Fibroblast of mammary gland (primary cell): ENCODE measurements around the gene TBC1D2B.
A peak's percentile ranks its signal among the peaks of the same experiment; 100 is the strongest.
"Not testable (repeated sequence)": the region's sequence is repeated elsewhere in the genome, so short reads cannot be mapped to it uniquely, and the experiment has no call there.

ENCODE experiments used
- DNase-seq: peaks from one replicate; pipeline ENCODE4 v3.0.0-alpha.2; 2010; ENCODE audit warnings: low read depth
- H3K4me3 ChIP-seq: 2 replicates; pipeline ENCODE4 v1.5.1; 2011; ENCODE audit warnings: low read depth, mild to moderate bottlenecking, low read length, moderate library complexity; ENCODE audit not compliant: control insufficient read depth
- TF ChIP-seq, protein P1 (sequence below): conservative IDR thresholded peaks from 2 replicates; pipeline ENCODE4 v1.5.1; 2011; ENCODE audit warnings: low read depth, low read length, inconsistent platforms; ENCODE audit not compliant: control insufficient read depth, insufficient read depth

The TBC1D2B gene

DNA sequence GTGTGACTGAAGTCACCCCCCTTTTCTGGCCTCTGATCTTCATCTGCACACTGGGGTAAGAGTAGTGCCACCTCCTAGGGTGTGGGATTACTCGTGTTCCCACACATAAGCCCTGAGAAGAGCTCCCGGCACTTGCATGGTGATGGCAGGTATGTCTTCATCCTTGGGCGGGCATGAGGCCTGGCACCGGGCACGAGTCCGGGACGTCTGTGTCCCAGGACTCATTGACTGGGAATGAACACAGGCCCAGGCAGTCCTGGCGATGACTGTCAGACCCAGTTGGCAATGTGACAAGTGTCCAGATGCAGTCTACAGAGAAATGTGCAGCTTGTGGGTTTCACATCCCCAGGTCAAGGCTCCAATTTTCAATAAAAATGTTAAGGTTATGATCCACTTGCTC is 78.9 kb downstream of the TBC1D2B start:
- no peak for DNase-seq
- TF ChIP-seq, protein P1, sequence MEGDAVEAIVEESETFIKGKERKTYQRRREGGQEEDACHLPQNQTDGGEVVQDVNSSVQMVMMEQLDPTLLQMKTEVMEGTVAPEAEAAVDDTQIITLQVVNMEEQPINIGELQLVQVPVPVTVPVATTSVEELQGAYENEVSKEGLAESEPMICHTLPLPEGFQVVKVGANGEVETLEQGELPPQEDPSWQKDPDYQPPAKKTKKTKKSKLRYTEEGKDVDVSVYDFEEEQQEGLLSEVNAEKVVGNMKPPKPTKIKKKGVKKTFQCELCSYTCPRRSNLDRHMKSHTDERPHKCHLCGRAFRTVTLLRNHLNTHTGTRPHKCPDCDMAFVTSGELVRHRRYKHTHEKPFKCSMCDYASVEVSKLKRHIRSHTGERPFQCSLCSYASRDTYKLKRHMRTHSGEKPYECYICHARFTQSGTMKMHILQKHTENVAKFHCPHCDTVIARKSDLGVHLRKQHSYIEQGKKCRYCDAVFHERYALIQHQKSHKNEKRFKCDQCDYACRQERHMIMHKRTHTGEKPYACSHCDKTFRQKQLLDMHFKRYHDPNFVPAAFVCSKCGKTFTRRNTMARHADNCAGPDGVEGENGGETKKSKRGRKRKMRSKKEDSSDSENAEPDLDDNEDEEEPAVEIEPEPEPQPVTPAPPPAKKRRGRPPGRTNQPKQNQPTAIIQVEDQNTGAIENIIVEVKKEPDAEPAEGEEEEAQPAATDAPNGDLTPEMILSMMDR: no peak
- no peak overlapping the region for H3K4me3 ChIP-seq

DNA sequence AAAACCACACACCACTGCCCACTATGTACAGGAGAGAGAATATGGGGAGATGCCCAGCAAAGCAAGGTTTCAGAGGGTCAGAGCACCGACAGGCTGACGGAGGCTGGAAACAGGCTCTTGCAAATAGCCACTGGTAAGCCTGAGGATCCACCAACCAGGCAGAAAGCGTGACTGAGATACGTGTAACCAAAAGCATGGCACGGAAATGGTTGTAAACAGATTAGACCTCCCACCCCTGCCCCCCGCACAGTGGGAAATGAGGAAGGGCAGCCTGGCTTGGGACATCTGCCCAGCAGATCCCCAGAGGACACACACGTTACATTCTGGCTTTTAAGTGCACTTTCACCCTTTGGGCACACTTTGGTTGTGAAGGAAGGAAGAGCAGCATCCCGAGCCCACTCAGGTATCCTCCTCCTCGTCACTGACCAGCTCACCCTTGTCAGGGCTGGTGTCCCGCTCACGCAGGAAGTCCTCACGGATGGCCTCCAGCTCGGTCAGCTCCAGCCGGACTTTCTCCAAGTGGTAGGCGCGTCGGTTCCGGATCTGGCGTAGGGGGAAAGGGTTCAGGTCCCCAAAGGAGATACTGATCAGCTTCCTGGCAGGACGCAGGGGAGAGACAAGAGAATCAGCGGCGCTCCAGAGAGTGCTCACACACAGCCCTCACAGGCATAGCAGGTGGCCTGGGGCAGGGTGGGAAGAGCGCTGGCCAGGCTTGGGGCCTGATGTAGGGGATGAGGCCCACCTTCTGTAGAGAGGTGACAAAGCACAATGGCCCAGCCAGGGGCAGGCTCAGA is 79.6 kb downstream of the TBC1D2B start:
- not testable (repeated sequence) for DNase-seq, H3K4me3 ChIP-seq

DNA sequence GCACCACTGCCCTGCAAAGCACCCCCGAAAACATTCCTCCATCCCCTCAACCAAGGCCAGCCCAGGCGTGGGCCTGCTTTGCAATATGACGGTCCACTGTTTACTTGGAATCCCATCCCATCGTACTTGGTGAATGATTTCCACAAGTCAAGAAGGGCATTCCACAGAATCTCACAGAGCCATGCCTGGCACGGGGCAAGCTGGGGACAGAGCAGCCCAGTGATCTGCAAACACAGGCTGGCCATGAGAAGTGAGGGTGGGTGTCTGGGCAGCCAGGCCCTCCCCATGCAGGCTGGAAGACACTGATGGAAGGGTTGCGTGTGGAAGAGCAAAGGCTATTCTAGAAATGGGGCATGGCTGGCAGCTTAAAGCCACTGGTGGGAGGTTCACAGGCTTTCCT is 80.3 kb downstream of the TBC1D2B start:
- H3K4me3 ChIP-seq, DNase-seq: not testable (repeated sequence)

DNA sequence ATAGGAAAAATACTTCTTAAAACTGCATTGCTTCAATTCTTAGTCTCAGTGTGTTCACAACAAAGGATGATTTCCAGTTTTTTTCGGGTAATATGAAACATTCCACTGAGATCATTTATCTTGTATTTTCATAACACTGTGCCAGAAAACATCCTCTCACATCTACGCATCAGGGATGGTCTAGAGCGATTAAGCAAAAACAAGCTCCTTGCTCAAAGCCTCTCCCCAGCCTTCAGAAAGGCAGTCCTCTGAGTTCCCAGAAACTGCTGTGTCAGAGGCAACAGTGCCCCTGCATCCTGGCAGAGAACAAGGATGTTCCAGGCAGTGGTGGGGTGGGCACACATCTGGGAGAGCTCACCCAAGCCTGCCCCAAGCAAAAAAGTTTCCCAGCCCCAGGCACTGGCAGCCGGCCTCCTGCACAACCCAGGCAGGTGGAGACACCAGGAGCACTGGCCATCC is 80.8 kb downstream of the TBC1D2B start:
- DNase-seq: peak; percentile 21
- not testable (repeated sequence) for H3K4me3 ChIP-seq

DNA sequence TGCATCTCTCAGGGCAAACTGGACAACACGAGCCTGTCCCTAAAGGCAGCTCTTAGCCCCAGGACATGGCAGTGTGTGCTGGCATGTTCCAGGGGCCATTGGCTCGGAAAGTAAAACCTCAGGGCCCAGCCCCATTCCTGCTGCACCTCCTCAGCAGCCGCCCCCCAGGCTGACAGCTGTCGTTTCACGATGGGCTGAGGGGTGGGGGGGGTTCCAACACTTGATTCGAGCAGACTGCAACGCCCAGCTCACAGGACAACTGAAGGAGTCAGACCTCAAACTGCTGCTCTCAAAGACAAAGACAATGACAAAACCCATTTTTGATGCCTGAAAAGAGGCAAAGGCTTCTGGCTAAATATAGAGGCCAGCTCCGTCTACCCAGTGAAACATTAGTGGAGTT is 81.3 kb downstream of the TBC1D2B start:
- DNase-seq, H3K4me3 ChIP-seq: not testable (repeated sequence)

DNA sequence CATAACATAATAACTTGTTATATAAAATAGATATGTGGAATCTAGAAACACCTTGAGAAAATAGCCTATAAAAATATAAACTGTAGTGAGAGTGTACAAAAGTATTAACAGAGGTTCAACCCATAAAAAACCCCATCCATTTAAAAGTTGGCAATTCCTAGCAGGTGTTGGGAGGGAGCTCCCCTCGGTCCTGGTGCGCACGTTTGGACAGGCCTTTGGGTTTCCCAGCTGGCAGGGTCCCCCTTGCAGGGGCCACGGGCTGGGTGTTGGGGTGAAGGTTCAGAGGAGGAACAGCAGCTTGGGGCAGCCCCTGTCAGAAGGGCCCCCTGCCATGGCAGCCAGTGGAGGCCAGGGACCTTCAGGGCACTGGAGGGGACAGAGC is 82.0 kb downstream of the TBC1D2B start:
- not testable (repeated sequence) for DNase-seq, H3K4me3 ChIP-seq

DNA sequence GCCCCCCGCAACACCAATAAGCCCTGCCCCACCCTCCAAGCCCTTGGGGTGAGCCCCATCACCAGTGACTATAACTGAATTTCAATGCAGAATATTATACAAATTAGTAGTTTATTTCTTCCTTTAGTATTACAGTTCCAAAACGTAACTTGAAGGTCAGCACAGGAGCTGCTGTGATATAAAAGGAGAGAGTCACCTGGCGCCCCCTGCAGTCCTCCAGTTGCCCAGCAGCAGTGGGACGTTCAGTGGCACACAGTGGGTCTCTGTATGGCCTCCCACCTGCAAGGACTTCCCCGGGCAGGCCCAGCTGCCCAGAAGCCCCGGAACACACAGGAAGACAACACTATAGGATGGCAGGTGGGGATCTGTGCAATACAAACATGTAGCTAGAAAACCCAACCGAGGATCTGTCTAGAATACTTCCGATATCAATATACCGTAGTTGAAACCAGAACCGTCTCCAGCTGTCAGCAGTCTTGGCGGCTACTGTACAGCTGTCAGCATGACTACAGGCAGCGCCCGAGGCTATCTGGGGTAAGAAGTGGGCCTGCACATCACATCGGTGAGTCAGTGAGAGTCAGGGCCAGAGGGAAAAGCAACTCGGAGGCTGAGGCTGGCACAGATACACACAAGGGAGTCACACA is 82.5 kb downstream of the TBC1D2B start:
- TF ChIP-seq, protein P1: peak; percentile 4
- not testable (repeated sequence) for H3K4me3 ChIP-seq
- peak; percentile 85 for DNase-seq

DNA sequence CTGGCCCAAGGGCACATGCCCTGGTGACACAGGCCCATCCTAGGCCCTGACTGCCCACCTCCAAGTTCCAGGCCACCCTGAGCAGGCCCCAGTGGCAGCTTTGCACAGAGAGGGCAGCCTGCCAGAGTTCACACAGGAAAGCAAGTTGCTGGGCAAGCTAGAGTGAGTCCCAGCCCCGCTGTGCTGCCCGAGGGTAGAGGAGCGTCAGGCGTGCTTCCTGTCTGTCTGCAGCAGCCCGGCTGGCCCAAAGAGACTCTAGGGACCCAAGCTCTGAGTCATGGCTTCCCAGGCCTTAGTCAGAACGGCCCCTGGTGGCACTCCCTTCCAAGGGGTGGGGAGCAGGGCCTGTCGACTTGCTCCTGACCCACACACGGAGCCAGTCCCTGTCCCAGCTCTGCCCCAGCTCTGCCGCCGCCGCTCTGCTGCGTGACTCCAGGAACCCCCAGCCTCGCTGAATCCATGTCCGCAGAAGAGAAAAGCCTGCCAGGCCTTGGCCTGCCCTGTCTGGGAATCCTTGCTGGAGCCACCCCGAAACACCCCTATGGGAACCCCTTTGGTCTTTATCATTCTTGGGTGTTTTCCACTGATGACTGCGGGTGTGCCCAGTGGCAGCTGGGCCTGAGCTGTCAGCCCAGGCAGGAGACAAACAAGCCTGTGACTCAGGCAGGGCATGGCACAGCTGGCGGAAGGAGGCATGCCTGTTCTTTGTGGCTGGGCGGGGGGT is 83.4 kb downstream of the TBC1D2B start:
- peak; percentile 93 for DNase-seq
- H3K4me3 ChIP-seq: not testable (repeated sequence)

DNA sequence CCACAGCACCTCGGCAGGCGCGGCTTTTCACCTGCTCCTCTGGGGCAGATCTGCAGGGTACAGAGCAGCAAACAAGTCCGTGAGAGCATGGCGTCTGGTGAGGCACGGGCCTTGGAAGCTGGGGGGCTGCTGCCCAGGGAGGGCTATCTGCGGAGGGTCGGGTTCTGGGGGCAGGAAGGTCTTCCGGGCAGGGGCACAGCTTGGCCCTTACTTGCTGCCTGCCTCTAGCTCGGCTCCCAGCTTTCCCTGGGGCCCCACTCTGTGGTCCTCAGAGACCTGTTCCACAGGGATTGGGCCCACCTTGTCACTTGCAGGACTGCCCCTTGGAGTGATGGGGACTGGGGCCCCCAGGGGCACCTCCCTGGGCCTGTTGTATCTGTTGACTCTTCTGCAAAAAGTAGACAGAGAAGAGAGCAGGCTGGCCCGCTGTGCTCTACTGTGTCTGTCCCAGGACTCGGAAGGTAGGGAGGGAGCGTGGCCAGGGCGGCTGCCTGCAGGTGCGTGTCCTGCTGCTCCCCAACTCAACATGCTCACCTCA is 84.1 kb downstream of the TBC1D2B start:
- no peak for DNase-seq
- TF ChIP-seq, protein P1: no peak
- H3K4me3 ChIP-seq: no peak overlapping the region
